ENCODE results near the gene SNX13.

The SNX13 gene, protein sequence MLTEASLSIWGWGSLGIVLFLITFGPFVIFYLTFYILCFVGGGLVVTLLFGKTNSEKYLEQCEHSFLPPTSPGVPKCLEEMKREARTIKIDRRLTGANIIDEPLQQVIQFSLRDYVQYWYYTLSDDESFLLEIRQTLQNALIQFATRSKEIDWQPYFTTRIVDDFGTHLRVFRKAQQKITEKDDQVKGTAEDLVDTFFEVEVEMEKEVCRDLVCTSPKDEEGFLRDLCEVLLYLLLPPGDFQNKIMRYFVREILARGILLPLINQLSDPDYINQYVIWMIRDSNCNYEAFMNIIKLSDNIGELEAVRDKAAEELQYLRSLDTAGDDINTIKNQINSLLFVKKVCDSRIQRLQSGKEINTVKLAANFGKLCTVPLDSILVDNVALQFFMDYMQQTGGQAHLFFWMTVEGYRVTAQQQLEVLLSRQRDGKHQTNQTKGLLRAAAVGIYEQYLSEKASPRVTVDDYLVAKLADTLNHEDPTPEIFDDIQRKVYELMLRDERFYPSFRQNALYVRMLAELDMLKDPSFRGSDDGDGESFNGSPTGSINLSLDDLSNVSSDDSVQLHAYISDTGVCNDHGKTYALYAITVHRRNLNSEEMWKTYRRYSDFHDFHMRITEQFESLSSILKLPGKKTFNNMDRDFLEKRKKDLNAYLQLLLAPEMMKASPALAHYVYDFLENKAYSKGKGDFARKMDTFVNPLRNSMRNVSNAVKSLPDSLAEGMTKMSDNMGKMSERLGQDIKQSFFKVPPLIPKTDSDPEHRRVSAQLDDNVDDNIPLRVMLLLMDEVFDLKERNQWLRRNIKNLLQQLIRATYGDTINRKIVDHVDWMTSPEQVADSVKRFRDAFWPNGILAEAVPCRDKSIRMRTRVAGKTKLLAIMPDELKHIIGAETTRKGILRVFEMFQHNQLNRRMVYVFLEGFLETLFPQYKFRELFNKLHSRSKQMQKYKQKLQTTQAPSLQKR

DNA sequence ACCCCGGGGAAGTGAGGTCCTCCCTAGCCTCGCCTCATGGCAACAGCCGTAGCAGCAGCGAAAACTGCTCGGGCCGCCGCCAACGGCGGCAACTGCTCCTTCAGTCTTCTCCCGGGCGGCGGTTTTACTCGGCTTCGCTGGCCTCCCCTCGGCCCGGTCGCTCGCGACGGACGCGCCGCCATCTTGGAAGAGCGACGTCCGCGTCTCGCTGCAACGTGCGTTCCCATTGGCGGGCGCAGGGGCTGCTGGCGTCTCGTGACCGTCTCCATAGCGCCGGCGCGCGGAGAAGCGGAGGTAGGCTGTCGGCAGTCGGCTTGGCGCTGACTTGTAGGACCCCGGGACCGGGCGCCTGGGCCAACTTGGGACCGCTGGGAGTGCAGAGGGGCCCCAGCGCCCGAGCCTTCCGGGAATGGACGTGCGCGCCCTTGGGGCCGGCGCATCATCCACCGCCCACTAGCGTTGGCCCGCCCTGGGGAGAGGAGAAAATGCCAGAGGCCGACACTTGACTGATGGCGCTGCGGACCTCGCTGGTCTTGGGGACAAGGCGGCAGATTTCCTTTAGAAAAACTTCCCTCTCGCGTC, at the start of gene SNX13:
Gene SNX13 (minus strand): TSS at position 193 of the 582 bp plus-strand sequence. CDS start 199 bp downstream, outside the sequence.
- DNase-seq (ENCODE audit: low spot score) (peak; percentile 79), FAIRE-seq (peak; percentile 50)

DNA sequence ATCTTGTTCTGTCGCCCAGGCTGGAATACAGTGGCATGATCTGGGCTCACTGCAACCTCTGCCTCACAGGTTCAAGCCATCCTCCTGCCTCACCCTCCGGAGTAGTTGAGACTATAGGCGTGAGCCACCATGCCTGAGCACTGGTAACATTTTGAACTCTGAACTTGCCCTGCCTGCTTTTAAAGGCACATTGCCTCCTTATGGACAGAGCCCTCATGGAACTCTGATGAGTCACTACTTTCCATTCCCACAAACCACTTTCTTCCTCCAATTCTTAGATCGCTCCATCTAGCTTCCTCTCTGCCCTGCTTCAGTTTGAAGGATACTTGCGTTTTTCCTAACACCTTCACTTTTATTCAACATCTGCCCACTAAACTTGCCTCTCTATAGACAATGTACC, 49.3 kb upstream of the SNX13 start:
- DNase-seq (ENCODE audit: low spot score) (no peak), FAIRE-seq (no peak)

DNA sequence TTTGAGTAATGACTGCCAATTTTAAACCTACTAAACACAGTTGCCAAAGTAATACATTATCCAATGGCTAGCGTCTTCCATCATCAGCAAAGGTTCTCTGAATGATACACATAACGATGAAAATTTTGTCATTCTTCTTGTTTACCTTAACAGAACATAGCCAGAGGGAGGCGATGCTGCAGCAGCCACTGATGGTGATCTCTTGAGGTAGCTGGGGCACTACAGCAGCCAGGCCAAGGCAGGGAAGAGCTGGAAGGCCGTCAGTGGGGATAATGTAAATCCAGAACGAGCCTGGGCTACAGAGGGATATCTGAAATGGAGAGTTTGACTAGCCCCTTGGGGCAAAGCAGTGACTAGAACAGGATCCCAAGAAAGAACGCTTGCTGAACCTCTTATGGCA, 48.6 kb upstream of the SNX13 start:
- no peak for DNase-seq (ENCODE audit: low spot score)

DNA sequence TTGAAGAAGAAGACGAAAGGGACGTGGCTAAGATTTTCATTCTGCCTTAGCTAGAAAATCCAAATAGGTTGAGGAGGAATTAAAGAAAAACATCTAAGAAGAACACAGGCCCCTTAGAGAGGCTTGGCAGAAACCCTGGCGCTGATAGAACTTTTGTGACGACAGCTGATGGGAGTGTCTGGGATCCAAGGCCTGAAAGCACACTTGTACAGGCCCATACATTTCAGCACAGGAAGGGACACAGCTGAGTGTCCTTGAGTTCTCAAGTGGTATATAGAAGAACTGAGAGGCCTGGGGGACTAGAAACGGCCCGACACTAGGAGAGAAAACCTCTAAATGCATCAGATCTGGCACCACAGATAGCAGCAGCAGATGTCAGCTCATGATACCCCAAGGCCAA, 47.8 kb upstream of the SNX13 start:
- no peak for FAIRE-seq
- DNase-seq (ENCODE audit: low spot score) = no peak

More for the DNA sequence above, 48.6 kb upstream of the SNX13 start:
- no peak for FAIRE-seq

DNA sequence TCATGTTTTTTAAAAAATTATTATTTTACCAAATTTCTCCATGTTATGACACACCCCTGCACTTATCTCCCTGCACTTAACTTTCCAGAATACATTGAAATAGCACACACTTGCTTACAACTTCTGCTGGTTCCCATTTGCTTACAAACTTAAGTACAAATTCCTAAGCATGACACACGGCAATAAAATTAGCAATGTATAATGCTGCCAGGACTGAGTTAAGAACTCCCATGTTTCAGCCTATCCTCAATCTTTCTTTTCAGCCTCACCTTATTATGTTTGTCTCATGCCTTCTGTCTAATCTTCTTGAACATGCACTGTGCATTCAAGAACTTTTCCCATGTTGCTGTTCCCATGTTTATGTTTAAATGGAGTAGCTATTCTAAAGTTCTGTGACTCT, 46.6 kb upstream of the SNX13 start:
- DNase-seq (ENCODE audit: low spot score) (no peak), FAIRE-seq (no peak)

DNA sequence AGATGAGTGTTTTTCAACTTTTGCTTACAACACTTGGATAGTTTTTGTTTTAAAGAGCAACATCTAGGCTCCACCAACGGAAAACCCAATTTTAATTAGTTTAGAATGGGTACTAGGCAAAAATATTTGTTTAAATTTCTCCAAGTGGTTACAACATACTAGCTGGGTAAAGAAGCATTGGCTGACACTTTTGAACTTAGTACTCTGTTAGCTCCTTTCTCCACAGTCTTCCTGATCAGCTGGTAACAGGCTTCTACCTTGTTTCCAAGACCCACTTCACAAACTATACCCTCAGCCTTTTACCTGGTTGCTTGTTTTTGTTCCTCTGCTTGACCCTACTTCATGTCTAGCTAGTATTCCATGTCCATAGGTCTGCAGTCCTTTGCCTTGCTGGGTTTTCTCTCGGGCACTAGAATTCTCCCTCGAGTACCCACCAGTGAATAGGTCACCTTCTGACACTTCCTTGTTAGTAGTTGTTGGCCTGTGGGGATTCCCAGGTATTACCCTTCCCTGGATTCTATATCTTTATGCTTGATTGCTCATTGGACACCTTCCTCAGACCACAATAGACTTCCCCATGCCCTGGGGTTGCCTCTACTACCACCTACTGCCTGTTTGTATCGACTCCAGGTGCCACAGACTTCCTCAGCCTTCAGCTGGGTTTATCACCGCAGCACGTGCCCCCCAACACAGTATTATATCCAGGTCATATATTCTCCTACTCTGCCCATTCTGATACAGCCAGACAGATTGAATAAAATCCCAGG, 45.4 kb upstream of the SNX13 start:
- FAIRE-seq = no peak
- DNase-seq (ENCODE audit: low spot score) = peak; percentile 33

DNA sequence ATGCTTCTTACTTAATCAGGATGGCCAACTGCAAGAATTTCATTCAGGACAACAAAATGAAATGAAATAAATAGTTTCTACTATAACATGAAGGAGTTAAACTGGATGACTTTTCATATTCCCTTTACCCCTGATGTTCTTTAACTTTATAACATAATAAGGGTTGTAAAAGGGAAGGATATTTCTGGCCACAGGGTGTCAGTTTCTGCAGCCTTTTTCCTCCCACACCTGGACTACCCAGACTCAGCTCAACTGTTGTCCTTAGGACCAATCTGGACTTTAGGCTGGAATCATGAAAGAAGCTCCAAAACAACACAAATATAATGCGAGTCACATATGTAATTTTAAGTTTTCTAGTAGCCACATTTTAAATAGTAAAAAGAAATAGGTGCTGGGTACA, 44.0 kb upstream of the SNX13 start:
- DNase-seq (ENCODE audit: low spot score) = no peak
- FAIRE-seq = no peak

DNA sequence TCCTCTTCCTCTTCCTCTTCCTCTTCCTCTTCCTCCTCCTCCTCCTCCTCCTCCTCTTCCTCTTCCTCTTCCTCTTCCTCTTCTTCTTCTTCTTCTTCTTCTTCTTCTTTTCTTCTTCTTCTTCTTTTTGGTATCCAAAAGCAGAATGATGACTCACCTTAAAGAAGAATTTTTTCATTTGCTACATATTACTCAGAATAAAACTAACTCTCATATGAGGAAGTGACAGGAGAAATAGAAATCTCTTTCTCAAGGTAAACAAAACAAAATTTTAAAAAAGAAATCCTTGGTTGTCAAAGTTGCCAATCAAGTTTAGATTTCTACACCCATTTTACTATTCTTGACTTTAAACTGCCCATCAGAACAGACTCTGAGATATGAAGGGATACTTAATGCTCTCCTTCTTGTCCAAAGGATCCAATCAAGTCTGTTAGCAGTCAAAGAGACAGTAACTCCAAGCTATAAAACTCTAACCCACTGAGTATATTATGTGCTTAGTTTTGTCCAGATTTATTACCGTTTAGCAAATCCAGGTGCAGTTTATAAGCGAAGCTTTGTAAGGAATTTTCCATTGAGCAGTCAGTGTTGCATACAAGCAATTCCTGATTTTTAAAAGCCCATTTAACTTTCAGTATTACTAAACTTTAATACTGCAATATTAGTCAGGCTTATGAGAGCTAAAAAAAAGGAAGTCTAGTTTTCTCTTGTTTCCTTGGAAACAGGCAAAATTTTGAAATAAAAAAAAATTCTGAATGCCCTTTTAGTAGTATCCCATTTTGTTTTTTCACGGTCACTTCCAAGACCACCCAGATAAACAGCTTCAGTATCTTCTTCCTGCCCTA, 43.1 kb upstream of the SNX13 start:
- FAIRE-seq = no peak
- DNase-seq (ENCODE audit: low spot score) = no peak

DNA sequence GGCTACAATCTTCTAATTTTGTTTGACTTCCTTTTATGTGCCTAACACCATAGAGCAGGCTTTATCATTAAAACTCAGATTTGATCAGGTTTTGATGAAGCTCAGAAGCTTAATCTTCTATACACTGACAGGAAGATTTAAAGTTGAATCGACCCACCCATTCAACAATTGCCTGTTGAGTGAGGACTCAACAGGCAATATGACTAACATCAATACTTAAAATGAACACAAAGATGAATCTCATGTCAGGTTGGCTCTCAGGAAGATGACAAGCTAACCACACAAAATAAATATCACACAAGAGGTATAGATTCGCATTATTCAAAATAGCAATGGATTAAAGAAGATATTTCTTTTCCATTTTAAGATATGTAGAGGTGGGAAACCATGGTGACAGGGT, 36.7 kb upstream of the SNX13 start:
- DNase-seq (ENCODE audit: low spot score) = no peak
- no peak for FAIRE-seq

DNA sequence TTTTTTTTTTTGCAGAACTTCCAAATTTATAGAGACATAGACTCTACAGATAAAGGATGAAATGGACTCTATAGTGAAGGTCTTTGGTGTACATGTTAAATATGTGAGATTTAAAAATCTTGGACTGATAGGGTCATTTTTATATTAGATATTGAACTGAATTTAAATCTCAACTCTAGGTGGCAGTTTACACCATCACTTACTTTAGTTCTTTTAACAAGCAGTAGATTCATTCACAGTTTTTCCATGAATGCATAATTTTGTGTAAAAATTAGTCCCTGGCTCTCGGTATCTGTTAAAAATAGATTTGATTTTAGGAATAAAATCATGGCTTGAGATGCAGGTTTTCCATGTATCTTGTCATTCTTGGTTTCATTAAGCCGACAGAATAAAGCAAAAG, 31.1 kb upstream of the SNX13 start:
- FAIRE-seq = no peak
- no peak for DNase-seq (ENCODE audit: low spot score)

DNA sequence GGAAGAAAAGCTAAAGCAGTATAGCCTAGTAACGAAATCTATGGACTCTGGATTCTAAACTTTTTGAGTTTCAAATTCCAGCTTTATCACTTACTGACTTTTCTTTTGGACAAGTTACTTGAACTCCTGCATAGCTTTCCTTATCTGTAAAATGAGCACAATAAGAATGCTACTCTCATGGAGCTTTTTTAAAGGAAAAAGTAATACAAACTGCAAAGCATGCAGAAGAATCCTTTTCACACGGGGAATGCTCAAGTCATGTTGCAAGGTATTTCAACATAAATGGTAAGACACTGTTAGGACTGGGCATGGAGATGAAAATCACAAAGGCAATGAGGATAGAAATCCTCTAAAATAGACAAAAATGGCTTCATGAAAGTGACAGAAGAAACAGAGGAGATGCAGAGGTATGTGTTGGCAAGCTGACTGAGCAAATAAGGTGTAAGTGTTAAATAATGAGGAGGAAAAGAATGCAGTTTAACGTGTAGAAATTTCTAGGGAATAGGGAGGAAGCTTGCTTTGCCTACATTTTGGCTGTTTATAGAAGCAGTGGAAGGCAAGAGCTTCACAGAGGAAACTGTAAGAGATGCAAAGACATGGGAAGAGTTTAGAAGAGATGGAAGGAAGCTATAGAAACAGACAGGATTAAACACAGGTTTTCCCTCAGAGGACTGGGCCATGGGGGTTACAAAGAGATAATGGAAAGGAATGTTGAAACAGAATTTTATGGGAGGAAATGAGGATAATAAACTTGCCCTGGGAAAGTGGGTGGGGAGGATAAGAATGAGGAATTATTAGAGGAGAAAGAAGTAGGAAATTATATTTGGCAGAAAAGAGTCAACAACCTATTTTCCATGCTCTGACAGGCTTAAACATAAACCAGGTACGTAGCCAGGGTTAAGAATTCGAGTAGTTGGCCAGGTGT, 28.8 kb upstream of the SNX13 start:
- DNase-seq (ENCODE audit: low spot score) (no peak), FAIRE-seq (no peak)

DNA sequence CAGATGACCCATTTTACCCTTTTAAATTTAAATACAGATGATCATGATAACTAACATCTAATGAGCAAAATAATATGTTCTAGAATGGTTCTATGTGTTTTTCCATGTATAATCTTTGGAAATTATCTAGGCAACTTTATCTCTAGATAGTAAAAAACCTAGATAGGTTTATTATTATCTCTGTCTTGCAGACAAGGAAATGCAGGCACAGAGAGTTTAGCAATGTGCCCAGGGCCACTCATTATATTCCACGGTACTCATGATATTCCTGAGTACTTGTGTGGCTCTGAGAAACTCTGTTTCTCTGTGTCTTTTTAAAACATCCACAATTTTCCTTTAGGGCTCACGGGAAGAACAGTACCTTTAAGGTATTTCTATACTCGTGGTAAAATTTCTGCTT, 26.4 kb upstream of the SNX13 start:
- DNase-seq (ENCODE audit: low spot score) (no peak), FAIRE-seq (no peak)

DNA sequence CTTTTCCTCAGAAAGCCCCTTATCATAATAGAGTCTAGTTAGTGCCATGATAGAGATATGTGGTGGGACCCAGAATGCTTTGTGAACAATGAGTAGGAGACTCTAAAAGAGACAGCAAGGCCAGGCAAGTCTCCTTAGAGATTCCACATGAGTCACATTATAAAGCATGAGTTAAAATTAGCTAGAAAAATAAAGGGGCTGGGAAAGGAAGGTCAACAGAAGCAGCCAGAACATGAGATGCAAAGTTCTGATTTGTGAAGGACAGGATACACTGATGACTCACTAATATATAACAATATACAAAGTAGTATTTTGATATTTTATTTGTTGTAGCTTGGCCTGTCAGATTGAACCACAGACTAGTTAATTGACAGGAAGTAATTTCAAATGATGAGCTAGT, 25.3 kb upstream of the SNX13 start:
- DNase-seq (ENCODE audit: low spot score) (no peak), FAIRE-seq (no peak)

DNA sequence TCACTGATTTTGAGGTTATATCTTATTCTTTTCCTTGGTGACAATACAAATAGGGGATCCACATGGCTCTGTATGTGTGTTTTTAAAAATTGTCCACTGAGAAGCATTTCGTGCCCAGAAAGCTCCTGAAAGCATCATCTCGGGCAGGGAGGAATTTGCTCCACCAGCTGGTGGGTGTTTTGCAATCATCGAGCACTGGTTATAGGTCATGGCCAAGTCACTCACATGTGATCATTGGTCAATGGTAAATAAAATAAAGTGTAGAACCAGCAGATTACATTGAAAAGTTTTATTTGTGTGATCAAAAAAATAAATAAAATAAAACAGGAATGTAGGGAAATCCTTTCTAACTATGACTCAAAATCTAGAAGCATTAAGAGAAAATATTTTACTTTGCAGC, 23.0 kb upstream of the SNX13 start:
- FAIRE-seq = no peak
- DNase-seq (ENCODE audit: low spot score) = no peak

DNA sequence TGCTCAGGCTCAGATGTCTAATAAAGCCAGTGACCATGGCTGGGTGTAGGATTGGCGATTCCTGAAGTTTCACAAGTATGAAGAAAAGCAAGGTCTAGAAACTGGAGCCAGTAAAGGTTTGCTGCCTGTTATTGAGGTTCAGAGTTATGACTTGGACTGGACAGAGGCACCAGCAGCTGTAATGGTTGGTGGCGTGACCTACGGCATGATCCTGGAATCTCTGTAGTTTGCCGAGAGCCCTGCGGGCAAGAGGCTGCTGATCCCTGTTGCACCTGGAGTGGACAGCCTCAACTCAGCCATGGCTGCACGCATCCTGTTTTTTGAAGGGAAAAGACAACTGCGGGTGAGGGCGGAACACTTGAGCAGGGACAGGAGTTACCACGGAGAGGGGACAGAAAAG, 22.4 kb upstream of the SNX13 start:
- no peak for FAIRE-seq
- DNase-seq (ENCODE audit: low spot score) = no peak

DNA sequence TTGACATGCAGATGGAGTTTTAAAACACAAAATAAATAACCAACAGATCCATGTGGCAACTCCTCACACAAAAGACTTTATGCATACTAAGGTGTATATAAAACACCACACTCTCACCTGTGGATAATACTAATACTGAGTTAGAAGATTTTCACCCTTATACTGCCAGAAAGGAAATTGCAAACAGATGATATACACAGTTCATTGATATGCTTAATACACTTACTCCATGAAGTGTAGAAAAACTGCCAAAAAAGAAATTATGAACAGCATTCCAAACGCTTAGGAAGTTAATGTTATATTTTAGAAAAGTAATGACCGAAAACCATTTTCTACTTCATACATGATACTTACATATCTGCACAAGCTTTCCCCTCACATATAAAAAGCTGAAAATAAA, 17.6 kb upstream of the SNX13 start:
- DNase-seq (ENCODE audit: low spot score) = no peak
- no peak for FAIRE-seq

DNA sequence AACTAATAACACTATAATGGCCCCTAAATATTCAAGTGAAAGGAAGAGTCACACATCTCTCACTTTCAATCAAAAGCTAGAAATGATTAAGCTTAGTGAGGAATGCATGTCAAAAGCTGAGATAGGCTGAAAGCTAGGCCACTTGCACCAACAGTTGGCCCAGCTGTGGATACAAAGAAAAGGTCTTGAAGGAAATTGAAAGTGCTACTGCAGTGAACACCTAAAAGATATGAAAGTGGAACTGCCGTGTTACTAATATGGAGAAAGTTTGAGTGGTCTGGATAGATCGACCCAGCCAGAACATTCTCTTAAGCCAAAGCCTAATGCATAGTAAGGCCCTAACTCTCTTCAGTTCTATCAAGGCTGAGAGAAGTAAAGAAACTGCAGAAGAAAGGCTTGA, 12.1 kb upstream of the SNX13 start:
- FAIRE-seq = no peak
- DNase-seq (ENCODE audit: low spot score) = no peak

DNA sequence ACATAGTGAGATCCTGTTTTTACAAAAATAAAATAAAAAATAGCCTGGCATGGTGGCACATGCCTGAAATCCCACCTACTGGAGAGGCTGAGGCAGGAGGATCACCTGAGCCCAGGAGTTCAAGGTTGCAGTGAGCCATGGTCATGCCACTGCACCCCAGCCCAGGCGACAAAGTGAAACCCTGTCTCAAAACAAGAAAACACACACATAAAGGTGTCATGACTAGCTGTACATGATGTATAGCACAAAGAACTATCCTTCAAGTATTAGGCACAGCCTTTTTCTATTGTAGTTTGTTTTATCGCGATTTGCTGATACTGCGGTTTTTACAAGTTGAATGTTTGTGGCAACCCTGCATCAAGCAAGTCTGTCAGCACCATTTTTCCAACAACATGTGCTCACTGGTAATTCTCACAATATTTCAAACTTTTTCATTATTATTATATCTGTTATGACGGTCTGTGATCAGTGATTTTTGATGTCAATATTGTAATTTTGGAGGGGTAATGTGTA, 11.5 kb upstream of the SNX13 start:
- DNase-seq (ENCODE audit: low spot score) = no peak
- no peak for FAIRE-seq
